Measurements from ENCODE around the gene LYRM9. TPM values are rescaled to one million over a fixed set of nuclear protein-coding genes. Genes with fewer than 3 reads are reported as not detected.

LYRM9 gene
- polyA plus RNA-seq, 1 donor (not counting 4 experiments of a cell fraction or from before 2014, with no cell fraction given), result 3.0 TPM

DNA sequence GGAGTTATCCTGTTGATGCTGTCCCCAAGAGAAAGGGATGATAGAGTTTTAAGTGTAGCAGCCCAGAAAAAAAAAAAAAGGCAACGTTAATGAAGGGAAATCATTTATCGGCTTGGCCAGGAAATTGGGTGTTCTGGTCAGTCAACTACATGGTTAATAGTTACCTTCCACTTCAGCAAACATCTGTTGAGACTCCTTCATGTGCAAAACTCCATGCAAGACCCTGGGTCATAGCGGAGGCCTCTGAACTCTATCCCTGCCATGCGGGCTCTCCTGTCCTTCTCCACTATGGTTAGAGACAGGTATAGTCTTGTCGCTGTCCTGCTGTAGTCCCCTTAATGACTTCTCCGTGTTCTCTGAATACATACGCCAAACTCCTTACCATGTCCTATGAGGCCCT is 3.5 kb upstream of the LYRM9 start:
- dilution Hi-C loops (cut with MboI; ENCODE audit: extremely low pct_ligation_motif_present, low sequenced_read_pairs), result no loop called here
- no peak for FAIRE-seq
- no peaks in the 10 kb centered on the region for H3K9me1 ChIP-seq (ENCODE audit: control insufficient read depth, extremely low read depth, insufficient read depth, low read length)
- no peaks in the 10 kb centered on the region for H3K9me3 ChIP-seq (ENCODE audit: control insufficient read depth, low read depth, low read length)
- no peak overlapping the region for H3K9ac ChIP-seq (ENCODE audit: control insufficient read depth, extremely low read depth, insufficient read depth, low read length)
- H3K27me3 ChIP-seq (ENCODE audit: control insufficient read depth, extremely low read depth, insufficient read depth, low read length), result no peaks in the 10 kb centered on the region
- H3K4me2 ChIP-seq (ENCODE audit: control insufficient read depth, extremely low read depth, insufficient read depth, low read depth, low read length), result no peak overlapping the region
- no peak overlapping the region for H3K27ac ChIP-seq (ENCODE audit: control insufficient read depth, insufficient read depth, low read length)
- TF ChIP-seq, protein P1, sequence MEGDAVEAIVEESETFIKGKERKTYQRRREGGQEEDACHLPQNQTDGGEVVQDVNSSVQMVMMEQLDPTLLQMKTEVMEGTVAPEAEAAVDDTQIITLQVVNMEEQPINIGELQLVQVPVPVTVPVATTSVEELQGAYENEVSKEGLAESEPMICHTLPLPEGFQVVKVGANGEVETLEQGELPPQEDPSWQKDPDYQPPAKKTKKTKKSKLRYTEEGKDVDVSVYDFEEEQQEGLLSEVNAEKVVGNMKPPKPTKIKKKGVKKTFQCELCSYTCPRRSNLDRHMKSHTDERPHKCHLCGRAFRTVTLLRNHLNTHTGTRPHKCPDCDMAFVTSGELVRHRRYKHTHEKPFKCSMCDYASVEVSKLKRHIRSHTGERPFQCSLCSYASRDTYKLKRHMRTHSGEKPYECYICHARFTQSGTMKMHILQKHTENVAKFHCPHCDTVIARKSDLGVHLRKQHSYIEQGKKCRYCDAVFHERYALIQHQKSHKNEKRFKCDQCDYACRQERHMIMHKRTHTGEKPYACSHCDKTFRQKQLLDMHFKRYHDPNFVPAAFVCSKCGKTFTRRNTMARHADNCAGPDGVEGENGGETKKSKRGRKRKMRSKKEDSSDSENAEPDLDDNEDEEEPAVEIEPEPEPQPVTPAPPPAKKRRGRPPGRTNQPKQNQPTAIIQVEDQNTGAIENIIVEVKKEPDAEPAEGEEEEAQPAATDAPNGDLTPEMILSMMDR (optimal IDR thresholded peaks at IDR 0.05 in 1 of 3, IDR thresholded peaks at IDR 0.05 in 1 of 3, conservative IDR thresholded peaks at IDR 0.05 in 1 of 3; ENCODE audit: extremely low read depth in 1 of 3, insufficient read depth in 2 of 3, low read length in 3 of 3), result no peak
- TF ChIP-seq EZH2 (IDR thresholded peaks at IDR 0.05; ENCODE audit: low read length), result no peak
- H3K36me3 ChIP-seq (ENCODE audit: control insufficient read depth in 2 of 2, extremely low read depth in 1 of 2, insufficient read depth in 2 of 2, low read length in 2 of 2), result no peaks in the 10 kb centered on the region
- no peak overlapping the region for H2AFZ ChIP-seq (ENCODE audit: control insufficient read depth, low read length)
- DNase-seq (ENCODE audit: low read depth, low spot score), result no peak
- H3K4me3 ChIP-seq (ENCODE audit: control insufficient read depth in 2 of 3, extremely low read depth in 1 of 3, insufficient read depth in 2 of 3, low read depth in 1 of 3, low read length in 3 of 3), result no peak overlapping the region
- H3K79me2 ChIP-seq (ENCODE audit: control insufficient read depth, insufficient read depth, low read length), result no peaks in the 10 kb centered on the region
- peaks cover 3% of the 10 kb centered on the region for H3K4me1 ChIP-seq (ENCODE audit: control insufficient read depth, extremely low read depth, insufficient read depth, low read length)
- no peaks in the 10 kb centered on the region for H4K20me1 ChIP-seq (ENCODE audit: control insufficient read depth, extremely low read depth, insufficient read depth, low read length)

DNA sequence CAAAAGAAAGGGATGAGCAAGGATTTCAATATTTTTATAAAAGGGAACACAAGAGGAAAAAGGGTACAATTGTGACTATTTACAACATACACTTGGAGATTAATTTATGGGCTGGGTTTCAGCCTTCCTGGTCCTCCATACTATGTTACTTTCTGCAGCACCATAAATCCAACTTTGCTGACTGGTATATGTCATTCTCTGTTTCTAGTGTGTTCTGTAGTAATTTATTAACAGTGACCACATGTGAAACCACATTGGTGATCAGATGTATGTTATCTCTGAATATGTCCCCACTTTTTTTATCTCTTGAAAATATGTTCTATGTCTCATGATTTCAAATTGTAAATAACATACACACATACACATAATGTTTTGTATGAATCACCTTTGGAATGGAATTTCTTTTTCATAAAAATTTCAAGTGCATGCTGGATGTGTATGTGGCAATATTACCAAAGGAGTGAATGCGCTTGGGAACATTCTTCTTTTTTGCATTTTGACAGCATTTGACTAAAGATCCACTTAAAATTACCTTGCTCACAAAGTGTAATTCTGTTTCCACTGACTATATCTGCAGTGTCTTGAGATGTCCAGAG is 2.9 kb upstream of the LYRM9 start:
- no peak overlapping the region for H3K4me3 ChIP-seq (ENCODE audit: control insufficient read depth in 2 of 3, extremely low read depth in 1 of 3, insufficient read depth in 2 of 3, low read depth in 1 of 3, low read length in 3 of 3)
- FAIRE-seq (no peak), DNase-seq (ENCODE audit: low read depth, low spot score) (no peak)
- H3K9ac ChIP-seq (ENCODE audit: control insufficient read depth, extremely low read depth, insufficient read depth, low read length), result no peak overlapping the region
- H3K79me2 ChIP-seq (ENCODE audit: control insufficient read depth, insufficient read depth, low read length), result no peaks in the 10 kb centered on the region
- no peaks in the 10 kb centered on the region for H3K9me3 ChIP-seq (ENCODE audit: control insufficient read depth, low read depth, low read length)
- H3K27me3 ChIP-seq (ENCODE audit: control insufficient read depth, extremely low read depth, insufficient read depth, low read length), result no peaks in the 10 kb centered on the region
- H3K27ac ChIP-seq (ENCODE audit: control insufficient read depth, insufficient read depth, low read length), result no peak overlapping the region
- no peak overlapping the region for H2AFZ ChIP-seq (ENCODE audit: control insufficient read depth, low read length)
- no peaks in the 10 kb centered on the region for H3K9me1 ChIP-seq (ENCODE audit: control insufficient read depth, extremely low read depth, insufficient read depth, low read length)
- dilution Hi-C loops (cut with MboI; ENCODE audit: extremely low pct_ligation_motif_present, low sequenced_read_pairs), result no loop called here
- TF ChIP-seq, protein P1 (optimal IDR thresholded peaks at IDR 0.05 in 1 of 3, IDR thresholded peaks at IDR 0.05 in 1 of 3, conservative IDR thresholded peaks at IDR 0.05 in 1 of 3; ENCODE audit: extremely low read depth in 1 of 3, insufficient read depth in 2 of 3, low read length in 3 of 3), result no peak
- TF ChIP-seq EZH2 (IDR thresholded peaks at IDR 0.05; ENCODE audit: low read length), result no peak
- peaks cover 3% of the 10 kb centered on the region for H3K4me1 ChIP-seq (ENCODE audit: control insufficient read depth, extremely low read depth, insufficient read depth, low read length)
- H4K20me1 ChIP-seq (ENCODE audit: control insufficient read depth, extremely low read depth, insufficient read depth, low read length), result no peaks in the 10 kb centered on the region
- no peak overlapping the region for H3K4me2 ChIP-seq (ENCODE audit: control insufficient read depth, extremely low read depth, insufficient read depth, low read depth, low read length)
- H3K36me3 ChIP-seq (ENCODE audit: control insufficient read depth in 2 of 2, extremely low read depth in 1 of 2, insufficient read depth in 2 of 2, low read length in 2 of 2), result no peaks in the 10 kb centered on the region
